Esophagus muscularis mucosa (tissue), 4 donors: ENCODE measurements around the gene PRF1. TPM values are rescaled to one million over a fixed set of nuclear protein-coding genes. Genes with fewer than 3 reads are reported as not detected.

ENCODE experiments used
- DNase-seq: peaks from one replicate; pipeline ENCODE4 v3.0.0-alpha.2; 2017; ENCODE audit errors: extremely low spot score
- H3K27ac ChIP-seq, 4 donors: fragments of 200-600 bp; sonication (generic); replicated peaks in 1 of 4; 1 replicate in 3 of 4; 2 replicates in 1 of 4; pipeline ENCODE4 v1.5.1; 2016 to 2019; ENCODE audit warnings: mild to moderate bottlenecking in 1 of 4
- H3K27me3 ChIP-seq, 4 donors: fragments of 200-600 bp; sonication (generic); one replicate each; pipeline versions ENCODE4 v1.5.1 to v1.6.0; 2016 to 2019
- H3K36me3 ChIP-seq, 4 donors: fragments of 200-600 bp; sonication (generic); one replicate each; pipeline ENCODE4 v1.5.1; 2016 to 2019
- H3K4me1 ChIP-seq, 4 donors: fragments of 200-600 bp; sonication (generic); one replicate each; pipeline ENCODE4 v1.5.1; 2016 to 2019
- H3K4me3 ChIP-seq, 4 donors: fragments of 200-600 bp; sonication (generic); 1 replicate in 2 of 4; 2 replicates in 2 of 4; pipeline ENCODE4 v1.5.1; 2016 to 2019; ENCODE audit warnings: mild to moderate bottlenecking in 4 of 4, moderate library complexity in 1 of 4
- H3K9me3 ChIP-seq, 4 donors: fragments of 200-600 bp; sonication (generic); 1 replicate in 3 of 4; 2 replicates in 1 of 4; pipeline ENCODE4 v1.5.1; 2016 to 2019
- EP300 ChIP-seq: sonication (generic); formaldehyde crosslinking; IDR thresholded peaks from one replicate; pipeline ENCODE4 v1.6.1; 2017; ENCODE audit warnings: antibody characterized with exemption
- POLR2A ChIP-seq: fragments of 450-650 bp; IDR thresholded peaks from one replicate; pipeline ENCODE4 v1.6.1; 2017; ENCODE audit warnings: antibody characterized with exemption, moderate library complexity, mild to moderate bottlenecking, low read depth
- POLR2AphosphoS5 ChIP-seq, 2 donors: sonication (generic); formaldehyde crosslinking; IDR thresholded peaks; one replicate each; pipeline ENCODE4 v1.6.1; 2017; ENCODE audit warnings: antibody characterized with exemption in 2 of 2
- WGBS: methylation state at CpG from one replicate; pipeline ENCODE4 v1.1.5; 2018; 5-methylcytosine and 5-hydroxymethylcytosine counted together
- intact Hi-C: fragments of 100-400 bp; cut with DNase I; formaldehyde crosslinking; loops from one replicate; pipeline ENCODE4 v1.15.1; 2023
- total RNA-seq, 4 donors: library from RNA; depleted of rRNA; stranded (reverse); fragments of >200 nt; gene quantifications; one replicate each; pipeline versions ENCODE4 v1.1.0 to v1.2.1, GENCODE V29; 2016
- TF ChIP-seq, protein P1 (sequence below), 3 experiments: fragments of 200-600 bp in 2 of 3; fragments of 450-650 bp in 1 of 3; sonication (generic) in 2 of 3; IDR thresholded peaks; one replicate each; pipeline ENCODE4 v1.5.1; 2017 to 2019; ENCODE audit warnings: antibody characterized with exemption in 3 of 3, mild to moderate bottlenecking in 2 of 3, moderate library complexity in 1 of 3

PRF1 gene
- total RNA-seq, 4 donors from 2014 or later: 1.2 to 15.2 (median 2.4) TPM

DNA sequence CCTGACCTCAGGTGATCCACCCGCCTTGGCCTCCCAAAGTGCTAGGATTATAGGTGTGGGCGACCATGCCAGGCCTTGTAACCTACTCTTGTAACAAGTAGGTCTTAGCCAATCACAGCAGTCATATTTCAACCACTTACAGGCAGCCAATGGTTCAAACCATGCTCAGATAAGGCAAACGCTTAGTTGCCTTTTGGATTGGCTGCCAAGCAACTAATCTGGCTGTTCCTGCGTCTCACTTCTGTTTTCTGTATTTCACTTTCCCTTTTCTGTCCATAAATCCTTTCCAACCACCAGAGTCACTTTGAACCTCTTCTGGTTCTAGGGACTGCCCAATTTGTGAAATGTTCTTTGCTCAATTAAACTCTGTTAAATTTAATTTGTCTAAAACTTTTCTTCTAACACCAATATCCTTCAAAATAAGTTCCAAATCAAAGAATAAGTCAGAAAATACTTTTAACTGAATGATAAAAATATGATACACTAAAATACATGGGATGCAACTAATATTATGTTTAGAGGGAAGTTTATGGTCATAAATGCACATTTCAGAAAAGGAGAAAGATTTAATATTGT, 19.1 kb upstream of the PRF1 start:
- Histone ChIP-seq H3K36me3 (no peaks in the 10 kb centered on the region), H3K4me1 (no peaks in the 10 kb centered on the region), H3K4me3 (no peak overlapping the region), H3K9me3 (peaks cover 0 to 18% (median 12%) of the 10 kb centered on the region in 4 donors), H3K27ac (no peak overlapping the region), H3K27me3 (peaks cover 0 to 3% (median 0%) of the 10 kb centered on the region in 4 donors)
- DNase-seq: no peak
- 70% methylated on average over 4 of the region's 4 CpGs for WGBS
- intact Hi-C loops: no loop called here
- TF ChIP-seq POLR2A (no peak), POLR2AphosphoS5 (IDR thresholded peaks at IDR 0.05) (no peak), EP300 (no peak)
- TF ChIP-seq, protein P1, sequence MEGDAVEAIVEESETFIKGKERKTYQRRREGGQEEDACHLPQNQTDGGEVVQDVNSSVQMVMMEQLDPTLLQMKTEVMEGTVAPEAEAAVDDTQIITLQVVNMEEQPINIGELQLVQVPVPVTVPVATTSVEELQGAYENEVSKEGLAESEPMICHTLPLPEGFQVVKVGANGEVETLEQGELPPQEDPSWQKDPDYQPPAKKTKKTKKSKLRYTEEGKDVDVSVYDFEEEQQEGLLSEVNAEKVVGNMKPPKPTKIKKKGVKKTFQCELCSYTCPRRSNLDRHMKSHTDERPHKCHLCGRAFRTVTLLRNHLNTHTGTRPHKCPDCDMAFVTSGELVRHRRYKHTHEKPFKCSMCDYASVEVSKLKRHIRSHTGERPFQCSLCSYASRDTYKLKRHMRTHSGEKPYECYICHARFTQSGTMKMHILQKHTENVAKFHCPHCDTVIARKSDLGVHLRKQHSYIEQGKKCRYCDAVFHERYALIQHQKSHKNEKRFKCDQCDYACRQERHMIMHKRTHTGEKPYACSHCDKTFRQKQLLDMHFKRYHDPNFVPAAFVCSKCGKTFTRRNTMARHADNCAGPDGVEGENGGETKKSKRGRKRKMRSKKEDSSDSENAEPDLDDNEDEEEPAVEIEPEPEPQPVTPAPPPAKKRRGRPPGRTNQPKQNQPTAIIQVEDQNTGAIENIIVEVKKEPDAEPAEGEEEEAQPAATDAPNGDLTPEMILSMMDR (IDR thresholded peaks at IDR 0.05): no peak

DNA sequence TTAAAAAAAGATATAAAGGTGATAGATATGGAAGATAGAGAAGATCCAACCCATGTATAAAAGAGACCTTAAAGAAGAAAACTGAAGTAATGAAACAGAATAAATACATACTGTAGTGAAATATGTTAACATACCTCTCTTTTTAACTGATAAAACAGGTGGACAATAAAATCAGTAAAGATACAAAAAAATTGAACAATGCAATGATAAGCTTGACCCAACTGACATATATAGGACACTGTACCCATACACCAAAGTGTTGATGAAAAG, 17.4 kb upstream of the PRF1 start:
- Histone ChIP-seq H3K36me3 (no peaks in the 10 kb centered on the region), H3K27me3 (peaks cover 0 to 3% (median 0%) of the 10 kb centered on the region in 4 donors), H3K9me3 (peaks cover 0 to 18% (median 11%) of the 10 kb centered on the region in 4 donors), H3K4me1 (no peaks in the 10 kb centered on the region), H3K27ac (no peak overlapping the region), H3K4me3 (no peak overlapping the region)
- DNase-seq: no peak
- TF ChIP-seq POLR2A: no peak
- TF ChIP-seq, protein P1 (IDR thresholded peaks at IDR 0.05): no peak
- TF ChIP-seq EP300: no peak
- no peak for TF ChIP-seq POLR2AphosphoS5 (IDR thresholded peaks at IDR 0.05)
- intact Hi-C loops: no loop called here

DNA sequence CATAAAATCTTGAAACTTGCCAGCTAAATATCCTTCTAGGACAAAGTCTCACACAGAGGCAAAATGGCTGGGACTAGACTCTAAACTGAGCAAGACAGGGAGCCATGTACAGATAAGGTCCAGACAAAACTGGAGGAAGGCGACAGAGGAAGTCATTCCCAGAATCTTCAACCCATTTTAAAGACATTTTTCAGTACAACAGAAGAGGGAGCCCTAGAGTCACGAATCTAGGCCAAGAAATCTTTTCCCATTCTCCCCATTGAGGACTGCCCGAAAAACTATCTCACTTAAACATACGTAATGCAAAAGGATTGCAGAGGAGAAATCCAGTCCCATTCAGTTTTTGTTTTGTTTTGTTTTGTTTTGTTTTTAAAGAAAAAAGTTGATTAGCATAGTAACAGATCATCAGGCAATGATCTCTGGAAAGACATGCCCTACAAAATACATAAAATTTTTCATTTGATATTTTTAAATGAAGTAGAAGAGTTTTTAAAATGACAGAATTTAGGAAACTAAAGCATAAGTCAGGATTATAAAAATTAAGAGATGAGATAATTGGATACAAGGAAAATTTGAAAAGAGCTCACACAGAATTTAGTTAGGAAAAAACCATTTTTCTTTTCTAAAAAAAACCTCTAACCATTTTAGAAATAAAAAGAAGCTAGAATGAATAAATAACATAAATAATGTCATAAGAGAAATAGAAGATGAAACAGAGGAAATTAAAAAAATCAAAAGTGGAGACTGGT, 16.9 kb upstream of the PRF1 start:
- WGBS: 68% methylated on average over 4 of the region's 4 CpGs
- intact Hi-C loops: no loop called here
- no peak for DNase-seq
- H3K4me3 ChIP-seq: no peak overlapping the region
- H3K4me1 ChIP-seq: no peaks in the 10 kb centered on the region
- peaks cover 0 to 3% (median 0%) of the 10 kb centered on the region in 4 donors for H3K27me3 ChIP-seq
- H3K27ac ChIP-seq: no peak overlapping the region
- H3K36me3 ChIP-seq: no peaks in the 10 kb centered on the region
- TF ChIP-seq, protein P1 (IDR thresholded peaks at IDR 0.05): peak in 1 of 3 experiments; percentile 3
- TF ChIP-seq POLR2AphosphoS5 (IDR thresholded peaks at IDR 0.05): no peak
- peaks cover 0 to 18% (median 11%) of the 10 kb centered on the region in 4 donors for H3K9me3 ChIP-seq

DNA sequence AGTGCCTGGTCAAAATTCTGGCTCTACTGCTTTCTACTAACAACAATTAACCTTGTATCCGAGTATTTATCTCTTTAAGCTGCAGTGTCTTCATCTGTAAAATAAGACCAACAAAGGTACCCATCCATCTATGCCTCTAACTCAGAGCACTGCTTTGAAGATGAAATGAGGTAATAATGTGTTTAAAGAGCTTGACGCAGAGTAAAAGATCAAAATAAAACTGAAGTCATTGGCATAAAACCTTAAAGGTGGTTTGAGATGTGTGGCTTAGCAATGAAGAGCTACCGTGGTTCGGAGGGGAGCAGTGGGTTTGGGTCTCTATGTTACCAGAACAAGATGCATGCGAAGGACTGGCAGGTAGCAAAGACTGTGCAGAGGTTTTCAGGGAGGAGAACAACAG, 16.1 kb upstream of the PRF1 start:
- intact Hi-C loops: no loop called here

More for the DNA sequence above, 16.1 kb upstream of the PRF1 start:
- H3K4me1 ChIP-seq: no peaks in the 10 kb centered on the region
- H3K4me3 ChIP-seq: no peak overlapping the region
- 87% methylated on average over 5 of the region's 5 CpGs for WGBS
- peaks cover 0 to 3% (median 0%) of the 10 kb centered on the region in 4 donors for H3K27me3 ChIP-seq
- no peaks in the 10 kb centered on the region for H3K36me3 ChIP-seq
- TF ChIP-seq POLR2AphosphoS5 (IDR thresholded peaks at IDR 0.05) (no peak), EP300 (no peak), POLR2A (no peak)
- TF ChIP-seq, protein P1 (IDR thresholded peaks at IDR 0.05): no peak
- H3K27ac ChIP-seq: no peak overlapping the region
- peaks cover 0 to 18% (median 11%) of the 10 kb centered on the region in 4 donors for H3K9me3 ChIP-seq
- no peak for DNase-seq
